HUES64 (cell line): Measurements from ENCODE around the gene NPTX2.

Source experiments
- H3K27ac ChIP-seq: 2 replicates; pipeline ENCODE4 v1.7.0; 2013; ENCODE audit warnings: low read depth, low read length, inconsistent platforms
- H3K27me3 ChIP-seq: 2 replicates; pipeline ENCODE4 v1.6.1; 2013; ENCODE audit warnings: mild to moderate bottlenecking, low read length; ENCODE audit not compliant: insufficient read depth
- H3K36me3 ChIP-seq: 2 replicates; pipeline ENCODE4 v1.6.1; 2013; ENCODE audit warnings: mild to moderate bottlenecking, low read length; ENCODE audit not compliant: insufficient read depth
- H3K4me1 ChIP-seq: 2 replicates; pipeline ENCODE4 v1.6.1; 2013; ENCODE audit warnings: mild to moderate bottlenecking, low read length, moderate library complexity; ENCODE audit not compliant: insufficient read depth
- H3K4me3 ChIP-seq: 2 replicates; pipeline ENCODE4 v1.5.1; 2013; ENCODE audit warnings: mild to moderate bottlenecking, low read length, moderate library complexity
- H3K9ac ChIP-seq: 2 replicates; pipeline ENCODE4 v1.6.1; 2013; ENCODE audit warnings: mild to moderate bottlenecking, low read depth, low read length
- H3K9me3 ChIP-seq: 2 replicates; pipeline ENCODE4 v1.6.1; 2013; ENCODE audit warnings: low read depth, low read length; ENCODE audit not compliant: insufficient read depth
- WGBS: fragments of 150-250, 120-280 bp; methylation state at CpG from one replicate; pipeline ENCODE4 v1.1.7; 2013; ENCODE audit warnings: missing lambda C conversion rate; 5-methylcytosine and 5-hydroxymethylcytosine counted together

The NPTX2 gene

DNA sequence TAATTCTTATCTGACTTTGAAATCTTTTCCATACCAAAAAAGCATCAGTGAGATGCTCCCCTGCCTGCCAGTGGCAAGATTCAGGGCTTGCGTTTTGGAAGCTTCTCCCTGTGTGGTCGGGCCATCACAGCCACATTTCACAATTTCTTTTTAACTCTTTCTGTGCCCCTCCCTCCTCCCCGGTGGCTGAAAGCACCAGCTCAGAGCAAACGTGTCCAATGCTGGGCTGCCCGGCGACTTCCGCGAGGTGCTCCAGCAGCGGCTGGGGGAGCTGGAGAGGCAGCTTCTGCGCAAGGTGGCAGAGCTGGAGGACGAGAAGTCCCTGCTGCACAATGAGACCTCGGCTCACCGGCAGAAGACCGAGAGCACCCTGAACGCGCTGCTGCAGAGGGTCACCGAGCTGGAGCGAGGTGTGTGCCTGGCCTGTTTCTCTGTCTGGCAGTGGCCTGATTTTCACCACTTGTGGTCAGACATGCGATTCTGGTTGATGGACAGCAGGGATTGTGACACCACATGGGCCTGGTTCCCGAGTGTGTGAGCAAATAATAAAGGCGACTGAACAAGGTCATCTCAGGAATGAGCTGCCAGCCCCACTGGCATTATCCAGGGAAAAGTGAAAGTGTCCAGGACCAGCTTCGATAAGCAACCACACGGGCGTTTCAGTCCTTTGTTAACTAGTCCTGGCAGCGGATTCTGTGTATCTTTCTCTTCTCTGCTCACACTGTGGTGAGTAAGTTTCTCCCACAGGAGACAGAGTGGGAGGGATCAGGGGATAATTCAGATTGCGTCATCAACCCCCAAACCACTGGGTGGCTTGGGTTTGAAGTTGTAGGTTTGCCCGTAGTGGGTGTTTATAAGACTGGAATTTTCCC is 2.6 kb downstream of the NPTX2 start:
- no peaks in the 10 kb centered on the region for H3K36me3 ChIP-seq
- H3K9ac ChIP-seq, result no peak overlapping the region
- H3K4me3 ChIP-seq, result peak overlapping the region; percentile 67; the same call in 1 of the 2 replicates
- H3K27ac ChIP-seq, result no peak overlapping the region
- H3K9me3 ChIP-seq, result no peaks in the 10 kb centered on the region
- peaks cover 59% of the 10 kb centered on the region for H3K27me3 ChIP-seq
- H3K4me1 ChIP-seq, result peaks cover 9% of the 10 kb centered on the region
- WGBS, result 46% methylated on average over 27 of the region's 27 CpGs

- Histone ChIP-seq H3K9ac (no peak overlapping the region), H3K27ac (no peak overlapping the region), H3K27me3 (peaks cover 38% of the 10 kb centered on the region), H3K4me3 (no peak overlapping the region), H3K36me3 (no peaks in the 10 kb centered on the region), H3K4me1 (peaks cover 13% of the 10 kb centered on the region), H3K9me3 (no peaks in the 10 kb centered on the region)
- WGBS, result 86% methylated on average over 13 of the region's 13 CpGs
Observed at GRCh38 chr7:98621573-98622482, 4.7 kb downstream of the NPTX2 start.

DNA sequence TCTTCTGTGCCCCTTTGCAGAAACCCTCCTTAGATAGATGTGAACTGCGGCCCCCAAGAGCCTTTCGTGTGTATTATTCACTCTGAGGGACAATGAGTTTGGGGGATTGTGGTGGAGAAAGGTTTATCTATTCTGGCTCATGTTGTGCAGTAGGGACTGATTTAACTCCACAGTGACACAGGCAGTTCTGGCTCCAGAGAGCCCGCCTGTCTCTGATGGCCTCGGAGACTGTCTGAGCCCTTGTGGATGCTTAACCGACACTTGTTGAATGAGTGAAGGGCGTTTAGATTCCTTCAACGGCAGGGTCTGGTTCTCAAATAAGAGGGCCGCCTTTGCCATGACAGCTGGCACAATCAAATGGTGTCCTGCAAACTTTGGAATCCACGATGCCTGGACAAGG is 5.8 kb downstream of the NPTX2 start:
- Histone ChIP-seq H3K36me3 (no peaks in the 10 kb centered on the region), H3K9ac (no peak overlapping the region), H3K27ac (no peak overlapping the region), H3K4me1 (peaks cover 13% of the 10 kb centered on the region), H3K9me3 (no peaks in the 10 kb centered on the region), H3K4me3 (no peak overlapping the region), H3K27me3 (peaks cover 28% of the 10 kb centered on the region)
- 93% methylated on average over 9 of the region's 9 CpGs for WGBS

DNA sequence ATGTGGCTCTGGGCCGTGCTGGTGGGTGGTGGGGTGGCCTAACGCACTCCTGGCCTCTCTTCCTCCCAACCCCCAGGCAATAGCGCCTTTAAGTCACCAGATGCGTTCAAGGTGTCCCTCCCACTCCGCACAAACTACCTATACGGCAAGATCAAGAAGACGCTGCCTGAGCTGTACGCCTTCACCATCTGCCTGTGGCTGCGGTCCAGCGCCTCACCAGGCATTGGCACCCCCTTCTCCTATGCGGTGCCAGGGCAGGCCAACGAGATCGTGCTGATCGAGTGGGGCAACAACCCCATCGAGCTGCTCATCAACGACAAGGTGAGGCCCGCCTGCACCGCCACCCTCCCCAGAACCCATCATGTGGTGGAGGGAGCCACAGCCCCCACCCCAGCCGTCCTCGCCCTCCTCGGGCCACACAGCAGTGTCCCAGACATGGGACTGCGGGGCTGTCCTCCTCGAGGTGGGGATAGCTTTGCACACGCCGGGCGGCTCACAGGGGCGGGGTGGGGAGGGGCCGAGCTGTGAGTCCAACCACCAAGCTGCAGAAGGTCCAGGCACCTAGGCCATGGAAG is 7.8 kb downstream of the NPTX2 start:
- Histone ChIP-seq H3K27me3 (peaks cover 8% of the 10 kb centered on the region), H3K9me3 (no peaks in the 10 kb centered on the region), H3K4me3 (no peak overlapping the region), H3K9ac (no peak overlapping the region), H3K36me3 (no peaks in the 10 kb centered on the region), H3K4me1 (peaks cover 22% of the 10 kb centered on the region; the same call in 1 of the 2 replicates), H3K27ac (no peak overlapping the region)
- WGBS, result 94% methylated on average over 28 of the region's 28 CpGs

- no peaks in the 10 kb centered on the region for H3K9me3 ChIP-seq
- H3K4me3 ChIP-seq, result no peak overlapping the region
- H3K27ac ChIP-seq, result no peak overlapping the region
- 77% methylated on average over 35 of the region's 35 CpGs for WGBS
- H3K9ac ChIP-seq, result no peak overlapping the region
- no peaks in the 10 kb centered on the region for H3K36me3 ChIP-seq
- no peaks in the 10 kb centered on the region for H3K27me3 ChIP-seq
- peaks cover 27% of the 10 kb centered on the region; the same call in 1 of the 2 replicates for H3K4me1 ChIP-seq
Observed at GRCh38 chr7:98626460-98627412, 9.7 kb downstream of the NPTX2 start.

- 90% methylated on average over 8 of the region's 8 CpGs for WGBS
- H3K4me3 ChIP-seq, result no peak overlapping the region
- no peak overlapping the region for H3K9ac ChIP-seq
- H3K36me3 ChIP-seq, result no peaks in the 10 kb centered on the region
- peaks cover 27% of the 10 kb centered on the region; the same call in 1 of the 2 replicates for H3K4me1 ChIP-seq
- H3K27ac ChIP-seq, result no peak overlapping the region
- H3K27me3 ChIP-seq, result no peaks in the 10 kb centered on the region
- H3K9me3 ChIP-seq, result no peaks in the 10 kb centered on the region
Observed at GRCh38 chr7:98627413-98627790, 10.3 kb downstream of the NPTX2 start.

GRCh38 chr7:98628418-98628817 is 11.3 kb downstream of the NPTX2 start:
- H3K9me3 ChIP-seq, result peaks cover 3% of the 10 kb centered on the region; the same call in 1 of the 2 replicates
- H3K27me3 ChIP-seq, result no peaks in the 10 kb centered on the region
- H3K9ac ChIP-seq, result peak overlapping the region; percentile 25; the same call in 1 of the 2 replicates
- H3K36me3 ChIP-seq, result no peaks in the 10 kb centered on the region
- H3K27ac ChIP-seq, result no peak overlapping the region
- no peak overlapping the region for H3K4me3 ChIP-seq
- peaks cover 27% of the 10 kb centered on the region; the same call in 1 of the 2 replicates for H3K4me1 ChIP-seq
- 91% methylated on average over 16 of the region's 16 CpGs for WGBS

- Histone ChIP-seq H3K9me3 (peaks cover 3% of the 10 kb centered on the region; the same call in 1 of the 2 replicates), H3K4me3 (no peak overlapping the region), H3K9ac (peak overlapping the region; percentile 25; the same call in 1 of the 2 replicates), H3K4me1 (peaks cover 27% of the 10 kb centered on the region; the same call in 1 of the 2 replicates), H3K36me3 (no peaks in the 10 kb centered on the region), H3K27ac (no peak overlapping the region), H3K27me3 (no peaks in the 10 kb centered on the region)
- 20% methylated on average over 10 of the region's 13 CpGs for WGBS
Observed at GRCh38 chr7:98629001-98629431, 11.9 kb downstream of the NPTX2 start.

- Histone ChIP-seq H3K9me3 (peaks cover 3% of the 10 kb centered on the region; the same call in 1 of the 2 replicates), H3K27me3 (no peaks in the 10 kb centered on the region), H3K36me3 (no peaks in the 10 kb centered on the region), H3K9ac (no peak overlapping the region), H3K4me1 (peaks cover 27% of the 10 kb centered on the region; the same call in 1 of the 2 replicates), H3K4me3 (no peak overlapping the region), H3K27ac (no peak overlapping the region)
- WGBS, result 74% methylated on average over 9 of the region's 9 CpGs
Observed at GRCh38 chr7:98630149-98630548, 13.1 kb downstream of the NPTX2 start.

- WGBS, result 80% methylated on average over 3 of the region's 3 CpGs
- Histone ChIP-seq H3K27me3 (no peaks in the 10 kb centered on the region), H3K36me3 (no peaks in the 10 kb centered on the region), H3K4me3 (no peak overlapping the region), H3K9me3 (peaks cover 3% of the 10 kb centered on the region; the same call in 1 of the 2 replicates), H3K4me1 (peaks cover 27% of the 10 kb centered on the region; the same call in 1 of the 2 replicates), H3K27ac (no peak overlapping the region), H3K9ac (no peak overlapping the region)
Observed at GRCh38 chr7:98630770-98631169, 13.7 kb downstream of the NPTX2 start.
